ENCODE data around the gene C10orf71. TPM values are rescaled to one million over a fixed set of nuclear protein-coding genes. Genes with fewer than 3 reads are reported as not detected.

The C10orf71 gene
- polyA plus RNA-seq, 1 donor from 2014 or later: not detected

DNA sequence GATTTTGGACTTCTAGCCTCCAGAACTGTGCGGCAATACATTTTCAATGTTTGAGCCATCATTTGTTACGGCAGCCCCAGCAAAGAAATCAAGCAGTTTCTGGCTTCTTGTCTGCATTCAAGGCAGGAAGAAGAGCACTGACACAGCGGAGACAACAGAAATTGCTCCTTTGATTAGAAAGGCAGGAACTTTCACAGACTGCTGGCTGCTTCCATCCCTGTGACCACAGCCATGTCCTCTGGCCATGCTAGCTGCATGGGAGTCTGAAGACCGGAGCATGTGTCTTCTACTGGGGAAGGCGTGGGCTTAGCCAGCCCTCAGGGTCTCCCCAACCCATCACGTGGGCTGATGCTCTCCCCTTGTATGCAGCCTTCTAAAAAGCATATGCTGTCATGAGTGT is 19.1 kb downstream of the C10orf71 start:
- Histone ChIP-seq H4K20me1 (ENCODE audit: insufficient read depth) (no peaks in the 10 kb centered on the region), H3K4me3 (ENCODE audit: low read length) (no peak overlapping the region)
- TF ChIP-seq EP300 (conservative IDR thresholded peaks at IDR 0.05; ENCODE audit: poor library complexity, severe bottlenecking) (no peak), RAD21 (conservative IDR thresholded peaks at IDR 0.05) (no peak), TAF1 (IDR thresholded peaks at IDR 0.05; ENCODE audit: low read depth) (no peak), EZH2 (IDR thresholded peaks at IDR 0.05; ENCODE audit: borderline replicate concordance, insufficient read depth, low read length, poor library complexity, severe bottlenecking) (no peak), SMC3 (conservative IDR thresholded peaks at IDR 0.05; ENCODE audit: poor library complexity) (no peak), REST (IDR thresholded peaks at IDR 0.05; ENCODE audit: borderline replicate concordance) (no peak), POLR2AphosphoS5 (IDR thresholded peaks at IDR 0.05) (no peak), MXI1 (conservative IDR thresholded peaks at IDR 0.05; ENCODE audit: poor library complexity, severe bottlenecking) (no peak)
- TF ChIP-seq, protein P1, sequence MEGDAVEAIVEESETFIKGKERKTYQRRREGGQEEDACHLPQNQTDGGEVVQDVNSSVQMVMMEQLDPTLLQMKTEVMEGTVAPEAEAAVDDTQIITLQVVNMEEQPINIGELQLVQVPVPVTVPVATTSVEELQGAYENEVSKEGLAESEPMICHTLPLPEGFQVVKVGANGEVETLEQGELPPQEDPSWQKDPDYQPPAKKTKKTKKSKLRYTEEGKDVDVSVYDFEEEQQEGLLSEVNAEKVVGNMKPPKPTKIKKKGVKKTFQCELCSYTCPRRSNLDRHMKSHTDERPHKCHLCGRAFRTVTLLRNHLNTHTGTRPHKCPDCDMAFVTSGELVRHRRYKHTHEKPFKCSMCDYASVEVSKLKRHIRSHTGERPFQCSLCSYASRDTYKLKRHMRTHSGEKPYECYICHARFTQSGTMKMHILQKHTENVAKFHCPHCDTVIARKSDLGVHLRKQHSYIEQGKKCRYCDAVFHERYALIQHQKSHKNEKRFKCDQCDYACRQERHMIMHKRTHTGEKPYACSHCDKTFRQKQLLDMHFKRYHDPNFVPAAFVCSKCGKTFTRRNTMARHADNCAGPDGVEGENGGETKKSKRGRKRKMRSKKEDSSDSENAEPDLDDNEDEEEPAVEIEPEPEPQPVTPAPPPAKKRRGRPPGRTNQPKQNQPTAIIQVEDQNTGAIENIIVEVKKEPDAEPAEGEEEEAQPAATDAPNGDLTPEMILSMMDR (IDR thresholded peaks at IDR 0.05; ENCODE audit: poor library complexity, severe bottlenecking): no peak

GRCh38 chr10:49318755-49319154 is 19.8 kb downstream of the C10orf71 start:
- Histone ChIP-seq H3K4me2 (ENCODE audit: low read length) (no peak overlapping the region), H3K4me3 (ENCODE audit: low read length) (no peak overlapping the region), H4K20me1 (ENCODE audit: insufficient read depth) (no peaks in the 10 kb centered on the region), H3K9me3 (ENCODE audit: low read length) (no peaks in the 10 kb centered on the region), H3K27ac (ENCODE audit: low read length) (no peak overlapping the region), H3K27me3 (ENCODE audit: insufficient read depth, low read depth, low read length) (no peaks in the 10 kb centered on the region), H2AFZ (ENCODE audit: low read depth, low read length) (no peak overlapping the region), H3K36me3 (ENCODE audit: insufficient read depth, low read length) (no peaks in the 10 kb centered on the region), H3K79me2 (replicated peaks; ENCODE audit: insufficient read depth, low read length) (no peaks in the 10 kb centered on the region), H3K9me2 (ENCODE audit: insufficient read depth, low read length) (no peaks in the 10 kb centered on the region), H3F3A (ENCODE audit: insufficient read depth, low read length, poor library complexity, severe bottlenecking) (no peaks in the 10 kb centered on the region), H3K9ac (ENCODE audit: low read length) (no peak overlapping the region)
- TF ChIP-seq RAD21 (conservative IDR thresholded peaks at IDR 0.05) (no peak), TAF1 (IDR thresholded peaks at IDR 0.05; ENCODE audit: low read depth) (no peak), EZH2 (IDR thresholded peaks at IDR 0.05; ENCODE audit: borderline replicate concordance, insufficient read depth, low read length, poor library complexity, severe bottlenecking) (no peak), POLR2AphosphoS5 (IDR thresholded peaks at IDR 0.05) (no peak), SMC3 (conservative IDR thresholded peaks at IDR 0.05; ENCODE audit: poor library complexity) (no peak), MXI1 (conservative IDR thresholded peaks at IDR 0.05; ENCODE audit: poor library complexity, severe bottlenecking) (no peak), EP300 (conservative IDR thresholded peaks at IDR 0.05; ENCODE audit: poor library complexity, severe bottlenecking) (no peak), REST (IDR thresholded peaks at IDR 0.05; ENCODE audit: borderline replicate concordance) (no peak)
- TF ChIP-seq, protein P1 (IDR thresholded peaks at IDR 0.05; ENCODE audit: poor library complexity, severe bottlenecking): no peak

More for the DNA sequence above, 19.1 kb downstream of the C10orf71 start:
- Histone ChIP-seq H3K4me2 (ENCODE audit: low read length) (no peak overlapping the region), H3K9me2 (ENCODE audit: insufficient read depth, low read length) (no peaks in the 10 kb centered on the region), H3K9ac (ENCODE audit: low read length) (no peak overlapping the region), H3K27ac (ENCODE audit: low read length) (no peak overlapping the region), H3K9me3 (ENCODE audit: low read length) (no peaks in the 10 kb centered on the region), H3K27me3 (ENCODE audit: insufficient read depth, low read depth, low read length) (no peaks in the 10 kb centered on the region), H2AFZ (ENCODE audit: low read depth, low read length) (no peak overlapping the region), H3F3A (ENCODE audit: insufficient read depth, low read length, poor library complexity, severe bottlenecking) (no peaks in the 10 kb centered on the region), H3K79me2 (replicated peaks; ENCODE audit: insufficient read depth, low read length) (no peaks in the 10 kb centered on the region), H3K36me3 (ENCODE audit: insufficient read depth, low read length) (no peaks in the 10 kb centered on the region)

Measured in neural cell (in vitro differentiated cells).